Measurements from ENCODE around the gene RNF115.

DNA sequence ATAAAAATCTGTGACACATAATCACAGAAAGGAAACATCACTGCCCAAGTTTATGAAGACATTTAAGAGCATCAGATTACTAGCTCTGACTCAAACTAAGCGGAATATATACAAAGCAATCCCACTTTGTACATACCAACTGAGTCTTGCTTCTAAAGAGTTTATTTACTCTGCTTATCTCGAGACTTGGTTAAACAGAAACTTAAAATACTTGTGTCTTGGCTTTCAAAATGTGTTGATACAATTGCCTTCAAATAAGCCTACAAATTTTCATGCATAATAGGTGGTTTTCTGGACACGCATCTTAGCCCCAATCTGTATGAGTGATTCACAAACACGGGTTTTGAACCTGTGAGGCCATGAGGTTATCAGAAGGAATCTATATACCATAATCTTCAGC is 83.6 kb downstream of the RNF115 start:
- TF ChIP-seq, protein P1, sequence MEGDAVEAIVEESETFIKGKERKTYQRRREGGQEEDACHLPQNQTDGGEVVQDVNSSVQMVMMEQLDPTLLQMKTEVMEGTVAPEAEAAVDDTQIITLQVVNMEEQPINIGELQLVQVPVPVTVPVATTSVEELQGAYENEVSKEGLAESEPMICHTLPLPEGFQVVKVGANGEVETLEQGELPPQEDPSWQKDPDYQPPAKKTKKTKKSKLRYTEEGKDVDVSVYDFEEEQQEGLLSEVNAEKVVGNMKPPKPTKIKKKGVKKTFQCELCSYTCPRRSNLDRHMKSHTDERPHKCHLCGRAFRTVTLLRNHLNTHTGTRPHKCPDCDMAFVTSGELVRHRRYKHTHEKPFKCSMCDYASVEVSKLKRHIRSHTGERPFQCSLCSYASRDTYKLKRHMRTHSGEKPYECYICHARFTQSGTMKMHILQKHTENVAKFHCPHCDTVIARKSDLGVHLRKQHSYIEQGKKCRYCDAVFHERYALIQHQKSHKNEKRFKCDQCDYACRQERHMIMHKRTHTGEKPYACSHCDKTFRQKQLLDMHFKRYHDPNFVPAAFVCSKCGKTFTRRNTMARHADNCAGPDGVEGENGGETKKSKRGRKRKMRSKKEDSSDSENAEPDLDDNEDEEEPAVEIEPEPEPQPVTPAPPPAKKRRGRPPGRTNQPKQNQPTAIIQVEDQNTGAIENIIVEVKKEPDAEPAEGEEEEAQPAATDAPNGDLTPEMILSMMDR (IDR thresholded peaks at IDR 0.05; ENCODE audit: insufficient read depth, low read length, poor library complexity, severe bottlenecking) = no peak
- TF ChIP-seq EZH2phosphoT487 (conservative IDR thresholded peaks at IDR 0.05; ENCODE audit: low read length) = no peak

All from SU-DHL-6 (cell line).